Esophagus muscularis mucosa (tissue), 4 donors: ENCODE results near the gene KCNE2. TPM values are rescaled to one million over a fixed set of nuclear protein-coding genes. Genes with fewer than 3 reads are reported as not detected.

Source experiments
- DNase-seq: peaks from one replicate; pipeline ENCODE4 v3.0.0-alpha.2; 2017; ENCODE audit errors: extremely low spot score
- H3K27ac ChIP-seq, 4 donors: fragments of 200-600 bp; sonication (generic); replicated peaks in 1 of 4; 1 replicate in 3 of 4; 2 replicates in 1 of 4; pipeline ENCODE4 v1.5.1; 2016 to 2019; ENCODE audit warnings: mild to moderate bottlenecking in 1 of 4
- H3K27me3 ChIP-seq, 4 donors: fragments of 200-600 bp; sonication (generic); one replicate each; pipeline versions ENCODE4 v1.5.1 to v1.6.0; 2016 to 2019
- H3K36me3 ChIP-seq, 4 donors: fragments of 200-600 bp; sonication (generic); one replicate each; pipeline ENCODE4 v1.5.1; 2016 to 2019
- H3K4me1 ChIP-seq, 4 donors: fragments of 200-600 bp; sonication (generic); one replicate each; pipeline ENCODE4 v1.5.1; 2016 to 2019
- H3K4me3 ChIP-seq, 4 donors: fragments of 200-600 bp; sonication (generic); 1 replicate in 2 of 4; 2 replicates in 2 of 4; pipeline ENCODE4 v1.5.1; 2016 to 2019; ENCODE audit warnings: mild to moderate bottlenecking in 4 of 4, moderate library complexity in 1 of 4
- H3K9me3 ChIP-seq, 4 donors: fragments of 200-600 bp; sonication (generic); 1 replicate in 3 of 4; 2 replicates in 1 of 4; pipeline ENCODE4 v1.5.1; 2016 to 2019
- CTCF ChIP-seq, 3 experiments: fragments of 200-600 bp in 2 of 3; fragments of 450-650 bp in 1 of 3; sonication (generic) in 2 of 3; IDR thresholded peaks; one replicate each; pipeline ENCODE4 v1.5.1; 2017 to 2019; ENCODE audit warnings: antibody characterized with exemption in 3 of 3, mild to moderate bottlenecking in 2 of 3, moderate library complexity in 1 of 3
- EP300 ChIP-seq: sonication (generic); formaldehyde crosslinking; IDR thresholded peaks from one replicate; pipeline ENCODE4 v1.6.1; 2017; ENCODE audit warnings: antibody characterized with exemption
- POLR2A ChIP-seq: fragments of 450-650 bp; IDR thresholded peaks from one replicate; pipeline ENCODE4 v1.6.1; 2017; ENCODE audit warnings: antibody characterized with exemption, moderate library complexity, mild to moderate bottlenecking, low read depth
- POLR2AphosphoS5 ChIP-seq, 2 donors: sonication (generic); formaldehyde crosslinking; IDR thresholded peaks; one replicate each; pipeline ENCODE4 v1.6.1; 2017; ENCODE audit warnings: antibody characterized with exemption in 2 of 2
- WGBS: methylation state at CpG from one replicate; pipeline ENCODE4 v1.1.5; 2018; 5-methylcytosine and 5-hydroxymethylcytosine counted together
- intact Hi-C: fragments of 100-400 bp; cut with DNase I; formaldehyde crosslinking; loops from one replicate; pipeline ENCODE4 v1.15.1; 2023
- total RNA-seq, 4 donors: library from RNA; depleted of rRNA; stranded (reverse); fragments of >200 nt; gene quantifications; one replicate each; pipeline versions ENCODE4 v1.1.0 to v1.2.1, GENCODE V29; 2016

Gene KCNE2
- total RNA-seq, 4 donors from 2014 or later = 0.40 TPM; not detected in 3

- H3K36me3 ChIP-seq = no peaks in the 10 kb centered on the region
- no peak overlapping the region for H3K4me3 ChIP-seq
- no peaks in the 10 kb centered on the region for H3K27me3 ChIP-seq
- peaks cover 24 to 42% (median 39%) of the 10 kb centered on the region in 4 donors for H3K4me1 ChIP-seq
- H3K9me3 ChIP-seq = no peaks in the 10 kb centered on the region
- intact Hi-C loops = loop anchor here (5.0 kb wide), 2 partner anchors 219 to 274 kb away; partner anchors contain the start of genes MRPS6 and SLC5A3
- H3K27ac ChIP-seq = peak overlapping the region; percentile 55 to 66 (median 60)
- WGBS = 51% methylated on average over 10 of the region's 10 CpGs
- no peak for DNase-seq
- no peak for TF ChIP-seq CTCF (IDR thresholded peaks at IDR 0.05)
- TF ChIP-seq EP300 = no peak
- peak; percentile 29 for TF ChIP-seq POLR2AphosphoS5 (IDR thresholded peaks at IDR 0.05)
- TF ChIP-seq POLR2A = no peak
Observed at GRCh38 chr21:34345892-34346291, 17.9 kb upstream of the KCNE2 start.

GRCh38 chr21:34348890-34349519, 14.8 kb upstream of the KCNE2 start:
- no peak for TF ChIP-seq CTCF (IDR thresholded peaks at IDR 0.05)
- TF ChIP-seq POLR2A = no peak
- no peak for TF ChIP-seq EP300
- no peak for TF ChIP-seq POLR2AphosphoS5 (IDR thresholded peaks at IDR 0.05)
- Histone ChIP-seq H3K27ac (no peak overlapping the region), H3K27me3 (no peaks in the 10 kb centered on the region), H3K4me3 (no peak overlapping the region), H3K36me3 (no peaks in the 10 kb centered on the region), H3K4me1 (peaks cover 24 to 45% (median 42%) of the 10 kb centered on the region in 4 donors), H3K9me3 (no peaks in the 10 kb centered on the region)
- 80% methylated on average over 5 of the region's 5 CpGs for WGBS
- intact Hi-C loops = loop anchor here (1.0 to 5.0 kb wide), 3 partner anchors 222 to 425 kb away; partner anchors contain the start of genes MRPS6 and SLC5A3
- DNase-seq = no peak

GRCh38 chr21:34351786-34352241, 12.0 kb upstream of the KCNE2 start:
- 32% methylated on average over 6 of the region's 6 CpGs for WGBS
- Histone ChIP-seq H3K4me3 (no peak overlapping the region), H3K27me3 (no peaks in the 10 kb centered on the region), H3K27ac (no peak overlapping the region), H3K9me3 (no peaks in the 10 kb centered on the region), H3K36me3 (no peaks in the 10 kb centered on the region), H3K4me1 (peaks cover 10 to 21% (median 20%) of the 10 kb centered on the region in 4 donors)
- intact Hi-C loops = no loop called here
- TF ChIP-seq POLR2AphosphoS5 (IDR thresholded peaks at IDR 0.05) = peak in 1 of 2 donors; percentile 29
- TF ChIP-seq POLR2A = no peak
- no peak for TF ChIP-seq EP300
- TF ChIP-seq CTCF (IDR thresholded peaks at IDR 0.05) = peak; percentile 60 to 76 (median 65)
- no peak for DNase-seq

GRCh38 chr21:34352556-34352955, 11.2 kb upstream of the KCNE2 start:
- no peaks in the 10 kb centered on the region for H3K36me3 ChIP-seq
- no peak for DNase-seq
- no peaks in the 10 kb centered on the region for H3K9me3 ChIP-seq
- H3K27me3 ChIP-seq = no peaks in the 10 kb centered on the region
- peaks cover 4 to 13% (median 12%) of the 10 kb centered on the region in 4 donors for H3K4me1 ChIP-seq
- TF ChIP-seq POLR2AphosphoS5 (IDR thresholded peaks at IDR 0.05) (no peak), CTCF (IDR thresholded peaks at IDR 0.05) (no peak)
- 92% methylated on average over 4 of the region's 4 CpGs for WGBS
- H3K4me3 ChIP-seq = no peak overlapping the region
- H3K27ac ChIP-seq = no peak overlapping the region
- intact Hi-C loops = no loop called here

- no peaks in the 10 kb centered on the region for H3K27me3 ChIP-seq
- TF ChIP-seq CTCF (IDR thresholded peaks at IDR 0.05) = no peak
- no peak for DNase-seq
- no peaks in the 10 kb centered on the region for H3K36me3 ChIP-seq
- peaks cover 0 to 8% (median 6%) of the 10 kb centered on the region in 4 donors for H3K4me1 ChIP-seq
- 88% methylated on average over 6 of the region's 6 CpGs for WGBS
- intact Hi-C loops = no loop called here
- no peak overlapping the region for H3K27ac ChIP-seq
- H3K4me3 ChIP-seq = no peak overlapping the region
- H3K9me3 ChIP-seq = no peaks in the 10 kb centered on the region
Observed at GRCh38 chr21:34353182-34353581, 10.6 kb upstream of the KCNE2 start.
